GM21390 (cell line): ENCODE data around the gene STAT3.

Experiments used
- ATAC-seq: cut with Tn5 transposase; IDR thresholded peaks from one replicate; pipeline ENCODE4 v1.9.1; 2021; ENCODE audit not compliant: unreplicated experiment

Gene STAT3

DNA sequence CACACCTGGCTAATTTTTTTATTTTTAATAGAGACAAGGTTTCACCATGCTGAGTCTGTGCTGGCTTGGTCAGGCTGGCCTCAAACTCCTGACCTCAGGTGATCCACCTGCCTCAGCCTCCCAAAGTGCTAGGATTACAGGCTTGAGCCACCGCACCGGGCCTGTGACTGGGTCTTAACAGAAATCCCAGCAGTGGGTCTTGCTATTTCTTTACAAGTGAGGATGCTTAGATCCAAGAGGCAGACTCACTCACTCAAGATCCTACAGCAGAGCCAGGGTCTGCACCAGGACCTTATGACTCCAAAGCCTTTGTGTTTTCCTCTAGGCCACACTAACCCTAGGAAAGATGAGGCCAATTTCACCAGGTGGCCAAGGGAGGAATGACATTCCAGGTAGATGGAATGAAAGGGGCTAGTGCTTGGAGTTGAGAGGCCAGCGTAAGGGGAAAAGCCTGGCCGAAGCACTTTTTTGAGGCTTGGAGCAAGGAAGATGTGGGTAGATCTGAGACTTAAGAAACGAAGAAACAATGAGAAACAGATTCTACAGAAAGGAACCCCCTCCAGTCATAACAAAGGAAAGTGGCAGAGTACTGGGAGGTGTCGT lies 105.7 kb downstream of the STAT3 start:
- ATAC-seq: no peak

DNA sequence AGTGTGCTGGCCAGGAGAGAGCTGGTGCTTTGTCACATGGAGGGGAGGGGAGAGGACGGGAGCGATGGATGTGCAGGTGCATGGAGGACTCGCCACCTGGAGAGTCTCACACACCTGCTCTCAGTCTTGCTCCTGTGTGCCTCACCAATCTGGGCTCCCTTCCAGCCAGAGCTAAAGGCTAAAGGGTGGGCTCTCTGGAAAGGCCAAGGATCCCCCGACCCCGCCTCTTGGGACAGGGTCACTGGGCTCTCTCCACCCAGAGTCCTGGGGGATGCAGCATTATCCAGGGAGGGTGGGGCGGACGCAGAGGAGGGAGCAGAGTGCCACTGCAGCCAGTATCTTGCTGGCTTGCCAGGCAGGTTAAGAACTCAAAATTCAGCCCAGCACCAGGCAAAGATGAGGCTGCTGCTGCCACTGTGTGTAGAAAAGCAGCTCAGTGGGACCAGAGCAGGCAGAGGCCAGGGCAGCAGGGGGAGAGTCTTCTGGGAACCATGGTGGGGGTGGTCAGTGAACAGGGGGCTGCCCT lies 106.6 kb downstream of the STAT3 start:
- ATAC-seq: no peak

- ATAC-seq: no peak
These were observed 108.2 kb downstream of the STAT3 start for GRCh38 chr17:42279776-42280630.

DNA sequence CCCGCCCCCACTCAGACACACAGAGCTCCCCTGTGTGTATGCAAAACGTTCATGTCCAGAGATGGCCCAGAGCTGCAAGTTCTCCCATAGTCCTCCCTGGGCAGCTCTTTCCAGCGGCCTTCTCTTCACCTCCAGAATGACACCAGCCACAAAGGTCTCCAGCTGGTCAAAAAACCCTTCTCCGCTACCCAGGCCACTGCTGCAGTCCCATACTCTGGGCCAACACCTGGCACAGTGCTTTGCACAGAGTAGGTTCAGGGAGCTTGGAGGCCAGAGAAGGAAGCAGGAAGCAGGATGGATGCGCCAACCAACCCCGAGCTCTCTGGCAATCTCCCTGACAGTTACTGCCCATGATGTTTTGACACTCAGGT lies 110.9 kb downstream of the STAT3 start:
- no peak for ATAC-seq

- peak; percentile 15 for ATAC-seq
These were observed 111.5 kb downstream of the STAT3 start for GRCh38 chr17:42276609-42277341.

GRCh38 chr17:42276359-42276608 lies 112.0 kb downstream of the STAT3 start, which contains the start of gene STAT5B:
Gene STAT5B (minus strand): TSS chr17:42276391. CDS start chr17:42232127, 44,264 bp downstream.
- ATAC-seq: peak; percentile 60

DNA sequence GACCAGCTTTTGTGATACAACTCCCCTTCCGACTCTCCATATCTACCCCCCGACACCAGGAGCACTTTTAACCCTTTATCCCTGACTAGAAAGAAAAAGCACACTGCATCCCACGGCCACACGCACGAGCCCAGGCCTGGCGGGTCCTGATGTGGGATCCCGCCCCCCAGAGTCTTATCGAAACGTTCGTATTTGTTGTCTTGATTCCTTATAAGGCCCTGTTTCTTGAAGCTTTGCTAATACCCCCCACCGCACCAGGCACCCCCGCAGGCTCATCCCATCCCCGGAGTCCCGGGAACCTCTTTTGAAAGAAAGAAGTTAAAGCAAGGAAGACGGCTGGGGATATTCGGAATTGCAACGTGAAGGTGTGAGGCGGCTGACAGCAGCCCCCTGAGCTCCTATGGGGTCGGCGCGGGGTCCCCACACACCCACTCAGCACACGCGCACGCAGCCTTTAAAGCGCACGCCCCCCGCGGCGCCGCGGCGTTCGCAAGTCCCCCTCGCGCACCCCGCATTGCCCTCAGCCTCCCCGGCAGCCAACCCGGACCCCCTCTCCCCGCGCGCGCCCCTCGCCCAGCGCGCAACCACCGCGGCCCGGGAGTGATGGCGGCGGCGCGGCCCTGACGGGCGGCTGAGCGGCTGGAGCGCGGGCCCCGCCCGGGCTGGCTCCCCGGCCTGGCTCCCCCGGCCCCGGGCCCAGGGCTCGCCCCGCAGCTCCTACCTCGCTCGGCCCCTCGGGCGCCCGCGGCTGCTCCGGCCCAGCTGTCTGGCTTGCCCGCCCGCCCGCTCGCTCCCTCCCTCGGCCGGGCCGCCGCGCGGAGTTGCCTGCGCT lies 112.5 kb downstream of the STAT3 start:
- ATAC-seq: peak; percentile 46

DNA sequence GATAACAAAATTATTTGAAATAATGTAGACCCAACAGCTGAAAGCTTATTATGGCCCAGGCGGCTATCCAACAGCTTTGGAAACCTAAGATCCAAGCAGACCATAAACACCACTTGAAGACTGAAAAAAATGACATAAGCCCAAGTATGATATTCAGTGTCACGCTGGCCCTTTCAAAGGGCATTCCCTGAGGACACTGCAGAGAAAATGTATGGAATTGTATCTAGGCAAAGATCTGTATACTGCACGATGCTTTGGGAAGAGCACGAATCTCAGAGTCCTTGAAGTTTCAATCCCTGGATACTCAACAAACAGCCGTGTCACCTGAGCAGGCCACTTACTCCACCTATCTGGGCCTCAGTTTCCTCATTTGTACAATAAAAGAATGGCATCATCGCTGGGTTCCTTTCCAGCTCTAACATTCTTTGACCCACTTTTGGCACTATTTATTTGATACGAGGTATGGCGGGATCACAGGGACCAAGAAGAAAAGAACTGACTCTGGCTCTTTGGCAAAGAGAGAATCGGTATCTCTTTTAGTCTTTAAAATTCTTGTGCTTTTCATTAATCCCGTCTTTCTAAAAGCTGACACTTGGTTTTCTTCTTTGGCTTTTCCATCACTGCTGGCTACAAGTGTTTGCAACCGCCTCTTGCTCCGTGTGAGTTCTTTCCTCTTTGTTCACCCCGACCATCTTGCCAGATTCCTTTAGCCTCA lies 113.3 kb downstream of the STAT3 start:
- ATAC-seq: no peak

DNA sequence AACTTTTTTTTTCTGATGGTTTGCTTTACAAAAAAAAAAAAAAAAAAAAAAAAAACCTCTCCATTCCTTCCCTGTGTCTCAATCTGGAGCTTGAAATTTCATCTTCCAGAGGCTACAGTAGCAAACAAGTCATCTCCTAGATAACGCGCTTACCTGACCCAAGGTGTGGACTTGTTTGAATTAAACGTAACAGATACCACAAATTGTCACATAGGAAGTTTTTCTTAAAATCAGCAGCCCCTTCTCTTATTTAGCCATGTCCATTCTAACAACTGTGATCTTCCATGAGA lies 114.0 kb downstream of the STAT3 start:
- no peak for ATAC-seq

DNA sequence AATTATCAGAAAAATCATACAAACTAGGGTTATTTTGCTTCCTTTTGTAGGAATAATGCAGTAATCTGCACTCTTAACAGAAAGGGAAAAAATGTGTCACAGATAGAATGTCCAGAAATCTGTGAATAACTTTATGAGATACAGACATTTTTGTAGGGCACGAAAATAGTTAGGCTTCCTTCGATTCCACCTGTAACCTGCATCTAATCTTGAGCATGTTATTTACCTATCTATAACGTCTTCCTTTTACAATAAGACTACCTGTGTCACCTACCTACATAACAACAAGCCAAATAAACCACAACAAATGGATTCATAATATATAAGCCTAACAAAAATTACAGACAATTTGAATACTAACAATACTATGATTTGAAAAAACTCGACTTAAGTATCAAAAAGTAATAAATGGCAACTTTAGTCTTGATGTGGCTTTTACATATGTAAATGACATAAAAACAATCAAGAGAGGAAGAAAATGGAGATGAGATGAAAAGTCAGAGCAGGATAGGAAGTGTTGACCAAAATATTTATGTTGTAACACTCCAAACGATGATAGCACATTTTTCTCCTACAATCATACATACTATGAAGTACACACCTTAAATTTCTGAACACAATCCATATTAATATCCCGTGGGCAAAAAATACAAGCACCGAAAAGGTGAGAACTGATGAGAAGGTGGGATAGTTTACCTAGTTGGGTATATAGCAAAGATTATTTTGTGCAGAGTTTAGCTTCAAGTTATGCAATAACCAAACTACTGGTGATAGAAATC lies 114.6 kb downstream of the STAT3 start:
- ATAC-seq: no peak

GRCh38 chr17:42272162-42272907 lies 115.9 kb downstream of the STAT3 start:
- ATAC-seq: no peak

GRCh38 chr17:42271779-42272035 lies 116.5 kb downstream of the STAT3 start:
- no peak for ATAC-seq

GRCh38 chr17:42271006-42271778 lies 117.0 kb downstream of the STAT3 start:
- ATAC-seq: no peak

- ATAC-seq: no peak
These were observed 117.6 kb downstream of the STAT3 start for GRCh38 chr17:42270596-42270995.

GRCh38 chr17:42270170-42270535 lies 118.1 kb downstream of the STAT3 start:
- ATAC-seq: no peak

GRCh38 chr17:42268236-42268635 lies 120.0 kb downstream of the STAT3 start:
- ATAC-seq: no peak

DNA sequence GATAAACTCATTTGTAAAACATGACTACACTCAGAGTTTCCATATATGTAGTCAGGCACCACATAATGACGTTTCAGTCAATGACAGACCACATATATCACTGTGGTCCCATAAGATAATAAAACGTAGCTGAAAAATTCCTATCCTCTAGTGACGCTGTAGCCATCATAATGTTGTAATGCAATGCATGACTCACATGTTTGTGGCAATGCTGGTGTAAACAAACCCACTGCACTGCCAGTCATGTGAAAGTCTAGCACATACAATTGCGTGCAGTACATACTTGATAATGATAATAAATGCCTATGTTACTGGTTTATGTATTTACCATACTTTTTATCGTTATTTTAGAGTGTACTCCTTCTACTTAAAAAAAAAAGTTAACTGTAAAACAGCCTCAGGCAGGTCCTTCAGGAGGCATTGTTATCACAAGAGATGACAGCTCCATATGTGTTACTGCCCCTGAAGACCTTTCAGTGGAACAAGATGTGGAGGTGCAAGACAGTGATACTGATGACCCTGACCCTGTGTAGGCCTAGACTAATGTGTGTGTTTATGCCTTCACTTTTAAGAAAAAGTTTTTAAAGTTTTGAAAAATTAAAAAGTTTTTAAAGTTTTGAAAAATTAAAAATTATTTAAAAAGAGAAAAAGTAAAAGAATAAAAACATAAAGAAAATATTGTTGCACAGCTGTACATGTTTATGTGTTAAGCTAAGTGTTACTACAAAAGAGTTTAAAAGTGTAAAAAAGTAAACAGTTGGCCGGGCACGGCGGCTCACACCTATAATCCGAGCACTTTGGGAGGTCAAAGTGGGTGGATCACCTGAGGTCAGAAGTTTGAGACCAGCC lies 121.1 kb downstream of the STAT3 start:
- no peak for ATAC-seq

DNA sequence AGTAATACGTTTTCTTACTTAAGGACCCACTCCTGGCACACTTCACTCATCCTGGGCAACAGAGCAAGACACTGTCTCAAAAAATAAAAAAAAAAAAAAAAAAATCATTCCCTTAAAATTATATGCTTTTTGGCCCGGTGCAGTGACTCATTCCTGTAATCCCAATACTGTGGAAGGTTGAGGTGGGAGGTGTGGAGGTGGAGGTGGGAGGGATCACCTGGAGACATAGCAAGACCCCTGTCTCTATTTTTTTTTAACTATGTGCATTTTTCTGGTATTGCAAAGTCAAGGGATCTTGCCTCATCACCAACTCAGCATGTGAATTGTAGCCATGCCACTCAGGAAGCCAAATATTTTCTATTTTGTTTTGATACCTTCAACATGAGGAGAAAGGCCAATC lies 121.8 kb downstream of the STAT3 start:
- ATAC-seq: no peak
